Spinal cord (tissue), 10 donors: ENCODE data around the gene ANKH. TPM values are rescaled to one million over a fixed set of nuclear protein-coding genes. Genes with fewer than 3 reads are reported as not detected.

ENCODE experiments used
- DNase-seq, 6 donors: peaks; one replicate each; pipeline versions ENCODE4 v3.0.0 to v3.0.0-alpha.2; 2013 to 2015; ENCODE audit warnings: low spot score in 6 of 6, low read depth in 4 of 6
- H3K27ac ChIP-seq: one replicate; pipeline ENCODE4 v1.5.1; 2013; ENCODE audit warnings: low read depth, low read length, control low read depth
- H3K27me3 ChIP-seq: one replicate; pipeline ENCODE4 v1.6.1; 2013; ENCODE audit warnings: low read length; ENCODE audit not compliant: control insufficient read depth, insufficient read depth
- H3K36me3 ChIP-seq: one replicate; pipeline ENCODE4 v1.6.1; 2013; ENCODE audit warnings: low read length; ENCODE audit not compliant: control insufficient read depth, insufficient read depth
- H3K4me1 ChIP-seq: one replicate; pipeline ENCODE4 v1.6.1; 2013; ENCODE audit warnings: low read length; ENCODE audit not compliant: control insufficient read depth, insufficient read depth
- H3K4me3 ChIP-seq: one replicate; pipeline ENCODE4 v1.5.1; 2013; ENCODE audit warnings: low read depth, low read length, control low read depth
- H3K9me3 ChIP-seq: one replicate; pipeline ENCODE4 v1.6.1; 2013; ENCODE audit warnings: low read length; ENCODE audit not compliant: control insufficient read depth, insufficient read depth
- WGBS: methylation state at CpG from one replicate; pipeline ENCODE4 v1.1.5; 2013; ENCODE audit warnings: missing lambda C conversion rate; ENCODE audit not compliant: insufficient coverage; 5-methylcytosine and 5-hydroxymethylcytosine counted together
- polyA plus RNA-seq, 2 donors: library from polyadenylated mRNA; unstranded; fragments of 120-200 nt; gene quantifications; one replicate each; pipeline ENCODE4 v1.2.1, GENCODE V29; 2013; ENCODE audit not compliant: insufficient read length in 2 of 2
- total RNA-seq, 2 donors: library from RNA; depleted of rRNA in 1 of 2; stranded (reverse); fragments of 120-200 nt in 1 of 2; fragments of >200 nt in 1 of 2; gene quantifications; one replicate each; pipeline versions ENCODE4 v1.2.3 to v1.2.4, GENCODE V29; 2013 to 2014
- donor health status: healthy.

The ANKH gene
- total and polyA plus RNA-seq, 4 donors: 45.2 to 73.8 (median 59.6) TPM

GRCh38 chr5:14787801-14788579, 83.6 kb downstream of the ANKH start:
- Histone ChIP-seq H3K27ac (no peak overlapping the region), H3K27me3 (no peaks in the 10 kb centered on the region), H3K4me1 (no peaks in the 10 kb centered on the region), H3K4me3 (no peak overlapping the region), H3K36me3 (no peaks in the 10 kb centered on the region), H3K9me3 (no peaks in the 10 kb centered on the region)
- WGBS: 78% methylated on average over 4 of the region's 6 CpGs
- DNase-seq: no peak

GRCh38 chr5:14783691-14784090, 87.9 kb downstream of the ANKH start:
- no peak for DNase-seq
- 100% methylated on average over 1 of the region's 4 CpGs for WGBS
- H3K27me3 ChIP-seq: no peaks in the 10 kb centered on the region
- no peak overlapping the region for H3K27ac ChIP-seq
- no peaks in the 10 kb centered on the region for H3K36me3 ChIP-seq
- H3K4me3 ChIP-seq: no peak overlapping the region
- no peaks in the 10 kb centered on the region for H3K4me1 ChIP-seq
- no peaks in the 10 kb centered on the region for H3K9me3 ChIP-seq

GRCh38 chr5:14782591-14782990, 89.0 kb downstream of the ANKH start:
- Histone ChIP-seq H3K36me3 (no peaks in the 10 kb centered on the region), H3K4me1 (peaks cover 3% of the 10 kb centered on the region), H3K27me3 (no peaks in the 10 kb centered on the region), H3K9me3 (no peaks in the 10 kb centered on the region), H3K4me3 (no peak overlapping the region), H3K27ac (no peak overlapping the region)
- WGBS: 100% methylated on average over 3 of the region's 5 CpGs
- no peak for DNase-seq

- H3K9me3 ChIP-seq: no peaks in the 10 kb centered on the region
- no peak overlapping the region for H3K27ac ChIP-seq
- H3K4me1 ChIP-seq: peaks cover 5% of the 10 kb centered on the region
- H3K27me3 ChIP-seq: no peaks in the 10 kb centered on the region
- no peak overlapping the region for H3K4me3 ChIP-seq
- H3K36me3 ChIP-seq: no peaks in the 10 kb centered on the region
- whole genome bisulfite sequencing: 71% methylated on average over 2 of the region's 5 CpGs
- no peak for DNase-seq
Measured at GRCh38 chr5:14781106-14781505, 90.5 kb downstream of the ANKH start.

GRCh38 chr5:14779975-14780374, 91.6 kb downstream of the ANKH start:
- Histone ChIP-seq H3K4me3 (no peak overlapping the region), H3K36me3 (peaks cover 4% of the 10 kb centered on the region), H3K27me3 (no peaks in the 10 kb centered on the region), H3K4me1 (peaks cover 5% of the 10 kb centered on the region), H3K27ac (no peak overlapping the region), H3K9me3 (no peaks in the 10 kb centered on the region)
- DNase-seq: no peak
- WGBS: 90% methylated on average over 8 of the region's 9 CpGs

- Histone ChIP-seq H3K4me3 (no peak overlapping the region), H3K27me3 (no peaks in the 10 kb centered on the region), H3K9me3 (no peaks in the 10 kb centered on the region), H3K36me3 (peaks cover 4% of the 10 kb centered on the region), H3K4me1 (peaks cover 5% of the 10 kb centered on the region), H3K27ac (no peak overlapping the region)
- 71% methylated on average over 4 of the region's 4 CpGs for WGBS
- no peak for DNase-seq
Measured at GRCh38 chr5:14778792-14779070, 92.8 kb downstream of the ANKH start.

- H3K27me3 ChIP-seq: no peaks in the 10 kb centered on the region
- no peaks in the 10 kb centered on the region for H3K9me3 ChIP-seq
- peaks cover 10% of the 10 kb centered on the region for H3K4me1 ChIP-seq
- peaks cover 4% of the 10 kb centered on the region for H3K36me3 ChIP-seq
- DNase-seq: no peak
- H3K27ac ChIP-seq: no peak overlapping the region
- H3K4me3 ChIP-seq: no peak overlapping the region
- 90% methylated on average over 11 of the region's 11 CpGs for WGBS
Measured at GRCh38 chr5:14777932-14778791, 93.4 kb downstream of the ANKH start.

GRCh38 chr5:14777187-14777586, 94.4 kb downstream of the ANKH start:
- Histone ChIP-seq H3K27me3 (no peaks in the 10 kb centered on the region), H3K4me1 (peaks cover 11% of the 10 kb centered on the region), H3K27ac (no peak overlapping the region), H3K36me3 (peaks cover 4% of the 10 kb centered on the region), H3K9me3 (no peaks in the 10 kb centered on the region), H3K4me3 (no peak overlapping the region)
- WGBS: 80% methylated on average over 2 of the region's 6 CpGs
- no peak for DNase-seq

GRCh38 chr5:14776602-14777001, 95.0 kb downstream of the ANKH start:
- 33% methylated on average over 4 of the region's 5 CpGs for WGBS
- no peak overlapping the region for H3K4me3 ChIP-seq
- peaks cover 4% of the 10 kb centered on the region for H3K36me3 ChIP-seq
- DNase-seq: no peak
- H3K27ac ChIP-seq: no peak overlapping the region
- peaks cover 11% of the 10 kb centered on the region for H3K4me1 ChIP-seq
- H3K9me3 ChIP-seq: no peaks in the 10 kb centered on the region
- H3K27me3 ChIP-seq: no peaks in the 10 kb centered on the region

- Histone ChIP-seq H3K27ac (no peak overlapping the region), H3K4me3 (no peak overlapping the region), H3K27me3 (no peaks in the 10 kb centered on the region), H3K36me3 (peaks cover 4% of the 10 kb centered on the region), H3K9me3 (no peaks in the 10 kb centered on the region), H3K4me1 (peaks cover 11% of the 10 kb centered on the region)
- WGBS: 75% methylated on average over 7 of the region's 7 CpGs
- no peak for DNase-seq
Measured at GRCh38 chr5:14775857-14776256, 95.7 kb downstream of the ANKH start.
